Mesendoderm (in vitro differentiated cells): ENCODE measurements around the gene ATG14.
A peak's percentile ranks its signal among the peaks of the same experiment; 100 is the strongest.

Source experiments
- DNase-seq: peaks from one replicate; pipeline ENCODE4 v3.0.0; 2013
- H2AK5ac ChIP-seq: 2 replicates; pipeline ENCODE4 v1.6.1; 2013; ENCODE audit warnings: low read length, inconsistent platforms
- H2BK120ac ChIP-seq: 2 replicates; pipeline ENCODE4 v1.6.1; 2013; ENCODE audit warnings: low read depth, mild to moderate bottlenecking, low read length, moderate library complexity, mixed read lengths
- H2BK15ac ChIP-seq: replicated peaks from 2 replicates; pipeline ENCODE4 v1.6.1; 2013; ENCODE audit warnings: low read depth, mild to moderate bottlenecking, moderate library complexity
- H2BK5ac ChIP-seq: 2 replicates; pipeline ENCODE4 v1.6.1; 2013; ENCODE audit warnings: low read length, inconsistent platforms
- H3K18ac ChIP-seq: 2 replicates; pipeline ENCODE4 v1.6.1; 2013; ENCODE audit warnings: mild to moderate bottlenecking, low read length, mixed read lengths
- H3K23ac ChIP-seq: one replicate; pipeline ENCODE4 v1.6.1; 2013; ENCODE audit warnings: low read length
- H3K27ac ChIP-seq: 2 replicates; pipeline ENCODE4 v1.5.1; 2013; ENCODE audit warnings: low read depth, mild to moderate bottlenecking, inconsistent platforms, low read length, moderate library complexity
- H3K27me3 ChIP-seq: 2 replicates; pipeline ENCODE4 v1.6.1; 2013; ENCODE audit warnings: low read length, control low read depth, mild to moderate bottlenecking, inconsistent platforms; ENCODE audit not compliant: insufficient read depth, poor library complexity
- H3K36me3 ChIP-seq: 2 replicates; pipeline ENCODE4 v1.6.1; 2013; ENCODE audit warnings: low read length, inconsistent platforms; ENCODE audit not compliant: control insufficient read depth, insufficient read depth
- H3K4ac ChIP-seq: one replicate; pipeline ENCODE4 v1.6.1; 2013; ENCODE audit warnings: low read depth, mild to moderate bottlenecking, low read length, moderate library complexity
- H3K4me1 ChIP-seq: 2 replicates; pipeline ENCODE4 v1.6.1; 2013; ENCODE audit warnings: low read depth, low read length, inconsistent platforms; ENCODE audit not compliant: control insufficient read depth
- H3K4me2 ChIP-seq: 2 replicates; pipeline ENCODE4 v1.6.1; 2013; ENCODE audit warnings: low read length
- H3K4me3 ChIP-seq: 2 replicates; pipeline ENCODE4 v1.5.1; 2013; ENCODE audit warnings: mild to moderate bottlenecking, low read length
- H3K56ac ChIP-seq: one replicate; pipeline ENCODE4 v1.6.1; 2013; ENCODE audit warnings: low read length
- H3K79me1 ChIP-seq: 2 replicates; pipeline ENCODE4 v1.6.1; 2013; ENCODE audit warnings: low read length, inconsistent platforms
- H3K79me2 ChIP-seq: 2 replicates; pipeline ENCODE4 v1.6.1; 2013; ENCODE audit warnings: mild to moderate bottlenecking, low read length; ENCODE audit not compliant: control insufficient read depth, insufficient read depth
- H3K9ac ChIP-seq: 2 replicates; pipeline ENCODE4 v1.6.1; 2013; ENCODE audit warnings: low read length, inconsistent platforms
- H4K5ac ChIP-seq: one replicate; pipeline ENCODE4 v1.6.1; 2013; ENCODE audit warnings: low read length
- H4K8ac ChIP-seq: one replicate; pipeline ENCODE4 v1.6.1; 2013; ENCODE audit warnings: low read depth, mild to moderate bottlenecking, control low read depth, low read length, moderate library complexity
- WGBS: extraction: QIAGEN DNeasy Blood & Tissue Kit; methylation state at CpG from one replicate; pipeline ENCODE4 v1.1.7; 2013; ENCODE audit warnings: low lambda C conversion rate, missing lambda C conversion rate; ENCODE audit not compliant: insufficient coverage; ENCODE audit errors: extremely low coverage; 5-methylcytosine and 5-hydroxymethylcytosine counted together

Gene ATG14

DNA sequence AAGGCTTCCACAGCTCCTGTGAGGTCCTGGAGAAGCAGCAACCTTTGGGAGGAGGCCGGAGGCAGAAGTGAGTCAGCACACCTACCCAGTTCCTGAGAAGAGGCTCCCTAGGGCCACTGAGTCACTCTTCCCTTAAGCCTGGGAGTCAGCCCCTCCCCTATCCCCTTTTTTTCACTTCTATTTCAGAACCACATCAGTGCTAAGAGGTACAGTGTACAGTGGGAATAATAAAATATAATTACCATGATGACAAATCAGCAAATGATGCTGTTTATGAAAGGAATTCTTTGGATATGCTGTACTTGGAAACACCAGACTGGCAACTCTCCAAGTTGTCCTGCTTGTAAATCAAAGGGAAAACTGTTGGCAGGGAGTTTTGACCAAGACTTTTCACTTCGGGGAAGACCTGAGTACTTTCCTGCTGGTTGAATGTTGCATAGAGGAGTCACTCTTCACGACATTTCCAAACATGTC is 36.5 kb upstream of the ATG14 start:
- Histone ChIP-seq H3K18ac (no peak overlapping the region), H3K4ac (no peak overlapping the region), H3K27ac (no peak overlapping the region), H2AK5ac (no peak overlapping the region), H3K56ac (no peak overlapping the region), H3K9ac (no peak overlapping the region), H3K36me3 (no peaks in the 10 kb centered on the region), H3K79me2 (no peaks in the 10 kb centered on the region), H3K79me1 (no peaks in the 10 kb centered on the region), H2BK120ac (no peak overlapping the region), H2BK5ac (no peak overlapping the region), H3K27me3 (no peaks in the 10 kb centered on the region), H3K23ac (no peak overlapping the region), H4K8ac (no peak overlapping the region), H3K4me3 (no peak overlapping the region), H3K4me1 (no peaks in the 10 kb centered on the region), H4K5ac (no peak overlapping the region), H3K4me2 (no peak overlapping the region), H2BK15ac (no peak overlapping the region)
- no CpG with 5 or more reads among the region's 3 CpGs for WGBS
- DNase-seq: peak; percentile 39

DNA sequence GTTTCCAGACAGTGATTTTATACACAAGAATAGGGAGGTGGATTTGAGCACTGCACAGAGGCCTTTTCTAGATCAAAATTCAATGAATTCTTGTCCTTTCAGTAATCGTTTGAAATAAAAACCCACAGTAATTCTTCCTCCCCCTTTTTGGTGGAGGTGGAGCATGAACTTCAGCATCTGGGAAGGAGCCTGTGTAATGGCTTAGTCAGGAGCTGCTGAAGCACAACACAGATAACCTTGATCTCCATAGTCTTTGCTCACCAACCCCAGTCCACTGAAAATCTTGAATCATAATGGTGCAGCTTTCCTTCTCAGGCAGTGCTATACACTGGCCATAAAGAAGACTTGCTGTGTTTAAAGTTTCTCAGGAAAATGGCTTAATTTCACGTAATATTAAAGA is 35.2 kb upstream of the ATG14 start:
- Histone ChIP-seq H3K4ac (no peak overlapping the region), H4K5ac (no peak overlapping the region), H3K56ac (no peak overlapping the region), H3K79me2 (no peaks in the 10 kb centered on the region), H2AK5ac (no peak overlapping the region), H3K4me1 (no peaks in the 10 kb centered on the region), H3K9ac (no peak overlapping the region), H3K4me2 (no peak overlapping the region), H2BK120ac (no peak overlapping the region), H2BK5ac (no peak overlapping the region), H3K23ac (no peak overlapping the region), H3K79me1 (no peaks in the 10 kb centered on the region), H3K27ac (no peak overlapping the region), H3K36me3 (no peaks in the 10 kb centered on the region), H3K27me3 (no peaks in the 10 kb centered on the region), H2BK15ac (no peak overlapping the region), H4K8ac (no peak overlapping the region), H3K18ac (no peak overlapping the region), H3K4me3 (no peak overlapping the region)
- WGBS: no CpG with 5 or more reads among the region's 2 CpGs
- peak; percentile 16 for DNase-seq

DNA sequence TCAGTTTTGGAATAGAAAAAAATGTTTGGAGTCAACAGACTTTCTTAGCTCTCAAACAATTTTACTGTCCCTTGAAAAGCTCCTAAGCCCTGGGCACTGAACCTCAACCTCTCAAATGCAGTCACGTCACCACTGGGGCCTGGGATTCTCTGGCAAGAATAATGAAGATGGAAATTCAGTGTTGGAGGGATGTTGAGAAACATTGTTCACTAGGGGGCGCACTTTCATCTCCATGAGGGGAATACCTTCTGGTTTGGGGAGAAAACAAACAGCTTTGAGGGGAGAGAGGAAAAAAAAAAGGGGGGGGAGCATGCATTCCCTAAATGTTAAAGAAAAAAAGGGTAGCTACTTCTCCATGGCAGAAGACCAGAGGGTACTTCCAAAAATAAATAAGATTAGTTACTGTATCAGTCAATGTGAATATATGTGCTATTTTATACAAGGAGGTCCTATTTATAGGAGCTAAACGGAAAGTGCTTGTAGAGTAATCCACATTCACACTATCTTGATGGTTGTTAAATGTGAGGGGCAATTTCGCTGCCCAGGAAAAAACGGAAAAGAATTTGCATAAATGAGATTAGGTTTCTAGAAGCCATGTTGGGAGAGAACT is 34.6 kb upstream of the ATG14 start:
- peak; percentile 88 for DNase-seq
- Histone ChIP-seq H3K4me3 (no peak overlapping the region), H3K56ac (no peak overlapping the region), H2BK5ac (no peak overlapping the region), H3K27ac (no peak overlapping the region), H3K79me1 (no peaks in the 10 kb centered on the region), H3K18ac (no peak overlapping the region), H3K9ac (no peak overlapping the region), H3K4me2 (no peak overlapping the region), H4K8ac (no peak overlapping the region), H3K4me1 (no peaks in the 10 kb centered on the region), H2BK15ac (no peak overlapping the region), H2BK120ac (no peak overlapping the region), H3K79me2 (no peaks in the 10 kb centered on the region), H3K23ac (no peak overlapping the region), H4K5ac (no peak overlapping the region), H3K27me3 (no peaks in the 10 kb centered on the region), H2AK5ac (no peak overlapping the region), H3K4ac (no peak overlapping the region), H3K36me3 (no peaks in the 10 kb centered on the region)
- WGBS: no CpG with 5 or more reads among the region's 5 CpGs

DNA sequence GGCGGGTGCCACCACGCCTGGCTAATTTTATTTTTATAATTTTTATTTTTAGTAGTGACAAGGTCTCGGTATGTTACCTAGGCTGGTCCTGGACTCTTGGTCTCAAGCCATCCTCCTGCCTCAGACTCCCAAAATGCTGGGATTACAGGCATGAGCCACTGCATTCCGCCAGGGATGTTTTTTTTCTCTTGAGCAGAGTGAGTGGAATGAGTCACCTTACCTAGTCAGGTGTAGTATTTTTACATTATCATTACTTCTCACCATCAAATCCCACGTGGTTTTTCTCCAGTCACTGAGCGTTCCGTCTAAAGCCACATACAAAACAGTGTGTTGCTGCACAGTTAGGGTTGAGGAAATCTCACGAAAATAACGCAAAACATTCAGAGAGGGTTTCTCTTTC is 29.7 kb upstream of the ATG14 start:
- Histone ChIP-seq H3K36me3 (no peaks in the 10 kb centered on the region), H3K27ac (no peak overlapping the region), H2BK15ac (no peak overlapping the region), H3K4me3 (no peak overlapping the region), H3K4ac (no peak overlapping the region), H3K23ac (no peak overlapping the region), H4K8ac (no peak overlapping the region), H3K79me2 (no peaks in the 10 kb centered on the region), H2BK120ac (no peak overlapping the region), H3K4me1 (no peaks in the 10 kb centered on the region), H3K4me2 (no peak overlapping the region), H3K18ac (no peak overlapping the region), H2BK5ac (no peak overlapping the region), H3K56ac (no peak overlapping the region), H3K79me1 (no peaks in the 10 kb centered on the region), H2AK5ac (no peak overlapping the region), H3K9ac (no peak overlapping the region), H4K5ac (no peak overlapping the region), H3K27me3 (no peaks in the 10 kb centered on the region)
- DNase-seq: no peak
- no CpG with 5 or more reads among the region's 9 CpGs for WGBS

DNA sequence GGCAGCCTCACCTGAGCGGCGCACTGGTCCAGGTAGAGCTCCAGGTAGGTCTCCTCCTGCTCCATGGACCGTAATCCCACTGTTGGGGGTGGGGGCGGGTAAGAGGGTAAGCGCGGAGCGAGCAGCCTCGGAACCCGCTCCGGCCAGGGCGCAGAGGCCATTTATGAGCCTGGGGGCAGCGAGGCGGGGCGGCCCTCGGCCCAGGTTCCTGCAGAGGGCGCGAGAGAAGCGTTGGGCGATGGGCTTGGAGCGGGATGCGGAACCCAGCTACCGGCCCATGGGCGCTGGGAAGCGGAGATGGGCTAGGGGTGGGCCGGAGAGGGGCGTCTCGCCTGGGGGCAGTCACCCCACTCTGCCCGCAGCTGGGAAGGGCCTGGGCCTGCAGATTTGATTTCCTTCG is 28.8 kb upstream of the ATG14 start, which contains the start of gene TBPL2:
TBPL2 (minus strand) TSS at position 232 of the 400 bp plus-strand sequence; CDS start at position 65, 167 bp downstream.
- Histone ChIP-seq H3K23ac (no peak within 1 kb of the TSS), H3K4ac (no peak within 1 kb of the TSS)

More for the DNA sequence above, 28.8 kb upstream of the ATG14 start, which contains the start of gene TBPL2:
- DNase-seq: peak; percentile 69
- H3K4me3 ChIP-seq: no peak within 1 kb of the TSS
- H3K36me3 ChIP-seq: no peaks in the 10 kb centered on the region
- no peak within 1 kb of the TSS for H3K27ac ChIP-seq
- H2BK120ac ChIP-seq: no peak within 1 kb of the TSS
- no peaks in the 10 kb centered on the region for H3K4me1 ChIP-seq
- H2BK5ac ChIP-seq: no peak within 1 kb of the TSS
- no CpG with 5 or more reads among the region's 29 CpGs for WGBS
- H3K27me3 ChIP-seq: no peaks in the 10 kb centered on the region
- H3K79me1 ChIP-seq: no peaks in the 10 kb centered on the region
- H3K18ac ChIP-seq: no peak within 1 kb of the TSS
- H3K4me2 ChIP-seq: peak within 1 kb of the TSS; percentile 43
- no peak within 1 kb of the TSS for H4K5ac ChIP-seq
- no peak within 1 kb of the TSS for H2BK15ac ChIP-seq
- no peak within 1 kb of the TSS for H2AK5ac ChIP-seq
- no peaks in the 10 kb centered on the region for H3K79me2 ChIP-seq
- peak within 1 kb of the TSS; percentile 89 for H3K56ac ChIP-seq
- peak within 1 kb of the TSS; percentile 51 for H3K9ac ChIP-seq
- no peak within 1 kb of the TSS for H4K8ac ChIP-seq
